Subcutaneous adipose tissue (tissue), 4 donors: ENCODE measurements around the gene ANKRD13A. TPM values are rescaled to one million over a fixed set of nuclear protein-coding genes. Genes with fewer than 3 reads are reported as not detected.

Experiments used
- total RNA-seq, 4 donors: library from RNA; depleted of rRNA; stranded (reverse); fragments of >200 nt; gene quantifications; one replicate each; pipeline ENCODE4 v1.1.0, GENCODE V29; 2016
- TF ChIP-seq, protein P1 (sequence below): fragments of 450-650 bp; IDR thresholded peaks from one replicate; pipeline ENCODE4 v1.5.1; 2016; ENCODE audit warnings: low read depth, mild to moderate bottlenecking, control low read depth, antibody characterized with exemption, moderate library complexity

ANKRD13A gene
- total RNA-seq, 4 donors from 2014 or later: 30.3 to 79.6 (median 44.3) TPM

DNA sequence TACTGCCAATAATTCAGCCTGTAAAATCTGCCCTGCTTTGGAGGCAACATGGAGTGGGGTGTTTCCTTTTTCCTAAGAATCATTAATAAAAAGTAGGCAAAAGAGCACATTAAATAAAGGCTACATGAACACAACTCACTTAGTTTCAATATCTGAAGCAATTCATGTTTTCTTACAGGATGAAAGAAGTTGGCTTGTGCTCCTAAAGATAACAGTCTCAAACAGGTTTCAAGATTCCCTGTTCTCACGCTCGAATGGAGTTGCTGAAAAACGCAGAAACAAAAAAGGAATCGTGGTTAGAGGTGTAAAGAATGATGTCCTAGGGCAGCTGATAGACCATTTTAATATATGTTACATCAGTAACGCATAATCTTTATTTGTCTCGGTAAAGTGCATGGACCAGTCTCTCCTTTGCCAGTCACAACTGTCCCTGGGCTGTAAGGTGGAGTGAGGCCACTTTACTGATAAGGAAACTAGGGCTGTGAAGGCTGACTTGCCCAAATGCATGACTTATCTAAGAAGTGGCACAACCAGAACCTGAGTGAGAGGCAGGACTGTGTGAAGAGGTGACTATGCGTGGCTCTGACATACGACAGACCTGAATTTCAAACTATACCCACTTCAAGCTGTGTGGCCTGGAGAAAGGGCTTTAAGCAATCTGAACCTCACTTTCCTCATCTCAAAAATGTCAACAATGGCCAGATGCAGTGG lies 15.6 kb upstream of the ANKRD13A start:
- TF ChIP-seq, protein P1, sequence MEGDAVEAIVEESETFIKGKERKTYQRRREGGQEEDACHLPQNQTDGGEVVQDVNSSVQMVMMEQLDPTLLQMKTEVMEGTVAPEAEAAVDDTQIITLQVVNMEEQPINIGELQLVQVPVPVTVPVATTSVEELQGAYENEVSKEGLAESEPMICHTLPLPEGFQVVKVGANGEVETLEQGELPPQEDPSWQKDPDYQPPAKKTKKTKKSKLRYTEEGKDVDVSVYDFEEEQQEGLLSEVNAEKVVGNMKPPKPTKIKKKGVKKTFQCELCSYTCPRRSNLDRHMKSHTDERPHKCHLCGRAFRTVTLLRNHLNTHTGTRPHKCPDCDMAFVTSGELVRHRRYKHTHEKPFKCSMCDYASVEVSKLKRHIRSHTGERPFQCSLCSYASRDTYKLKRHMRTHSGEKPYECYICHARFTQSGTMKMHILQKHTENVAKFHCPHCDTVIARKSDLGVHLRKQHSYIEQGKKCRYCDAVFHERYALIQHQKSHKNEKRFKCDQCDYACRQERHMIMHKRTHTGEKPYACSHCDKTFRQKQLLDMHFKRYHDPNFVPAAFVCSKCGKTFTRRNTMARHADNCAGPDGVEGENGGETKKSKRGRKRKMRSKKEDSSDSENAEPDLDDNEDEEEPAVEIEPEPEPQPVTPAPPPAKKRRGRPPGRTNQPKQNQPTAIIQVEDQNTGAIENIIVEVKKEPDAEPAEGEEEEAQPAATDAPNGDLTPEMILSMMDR: no peak

DNA sequence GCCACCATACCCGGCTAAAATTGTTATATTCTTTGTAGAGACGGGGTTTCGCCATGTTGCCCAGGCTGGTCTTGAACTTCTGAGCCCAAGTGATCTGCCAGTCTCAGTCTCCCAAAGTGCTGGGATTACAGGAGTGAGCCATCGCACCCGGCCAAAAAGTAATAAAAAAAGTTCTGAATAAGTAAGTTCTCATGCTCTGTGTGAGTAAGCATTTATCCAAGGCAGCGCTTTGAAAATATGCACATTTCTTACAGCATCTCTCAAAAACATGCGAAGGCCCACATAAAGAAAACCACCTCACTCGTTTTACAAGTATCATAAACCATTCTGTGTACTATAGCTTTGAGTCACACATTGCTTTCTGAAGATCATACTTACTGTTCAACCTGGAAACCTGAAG lies 11.6 kb upstream of the ANKRD13A start:
- TF ChIP-seq, protein P1: no peak

- TF ChIP-seq, protein P1: no peak
Measured at GRCh38 chr12:109988274-109988673, 11.0 kb upstream of the ANKRD13A start.

GRCh38 chr12:109988903-109989302 lies 10.3 kb upstream of the ANKRD13A start:
- TF ChIP-seq, protein P1: no peak

DNA sequence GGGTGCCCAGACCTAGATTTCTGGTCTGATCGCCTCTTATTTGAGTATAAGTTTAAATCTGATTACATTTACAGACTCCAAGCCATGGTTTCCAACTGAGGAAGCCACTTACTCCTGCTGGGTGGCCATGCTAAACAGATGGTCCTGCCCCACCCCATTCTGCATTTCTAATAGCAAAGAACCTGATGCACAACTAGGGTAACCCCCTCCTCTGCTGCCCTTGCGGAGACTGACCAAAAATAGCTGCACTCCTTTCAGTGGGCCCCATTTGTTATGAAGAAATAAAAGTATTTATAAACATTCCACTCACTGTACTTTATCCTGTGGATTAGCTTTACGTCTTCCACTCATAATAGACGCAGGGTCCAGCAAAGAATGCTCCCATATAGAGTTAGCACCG lies 9.8 kb upstream of the ANKRD13A start:
- TF ChIP-seq, protein P1: no peak

- TF ChIP-seq, protein P1: no peak
Measured at GRCh38 chr12:109991586-109991985, 7.6 kb upstream of the ANKRD13A start.

GRCh38 chr12:109993091-109993490 lies 6.1 kb upstream of the ANKRD13A start:
- TF ChIP-seq, protein P1: no peak
